ENCODE measurements around the gene PTPRG.

GRCh38 chr3:61663356-61664104, 102.2 kb downstream of the PTPRG start:
- TF ChIP-seq CTCF (IDR thresholded peaks at IDR 0.05) (no peak), POLR2A (IDR thresholded peaks at IDR 0.05) (no peak)

All from body of pancreas (tissue), 4 donors.